PFSK-1 (cell line): ENCODE data around the gene MOCOS.

Experiments used
- POLR2AphosphoS5 ChIP-seq: IDR thresholded peaks from 2 replicates; pipeline ENCODE4 v1.6.1; 2012; ENCODE audit warnings: low read depth, mild to moderate bottlenecking, control low read depth, low read length, moderate library complexity
- SIN3A ChIP-seq: IDR thresholded peaks from 2 replicates; pipeline ENCODE4 v1.6.1; 2012; ENCODE audit warnings: mild to moderate bottlenecking, low read length, moderate library complexity, borderline replicate concordance; ENCODE audit not compliant: insufficient read depth
- TAF1 ChIP-seq: IDR thresholded peaks from 2 replicates; pipeline ENCODE4 v1.6.1; 2012; ENCODE audit warnings: low read length, control low read depth, borderline replicate concordance; ENCODE audit not compliant: insufficient read depth
- TF ChIP-seq, protein P1 (sequence below), 2 experiments: IDR thresholded peaks; 2 replicates each; pipeline versions ENCODE4 v1.6.1 to v1.8.0; 2011 to 2012; ENCODE audit warnings: low read depth in 2 of 2, low read length in 2 of 2, control low read depth in 1 of 2, inconsistent platforms in 1 of 2, mild to moderate bottlenecking in 1 of 2, moderate library complexity in 1 of 2; ENCODE audit not compliant: insufficient read depth in 1 of 2

DNA sequence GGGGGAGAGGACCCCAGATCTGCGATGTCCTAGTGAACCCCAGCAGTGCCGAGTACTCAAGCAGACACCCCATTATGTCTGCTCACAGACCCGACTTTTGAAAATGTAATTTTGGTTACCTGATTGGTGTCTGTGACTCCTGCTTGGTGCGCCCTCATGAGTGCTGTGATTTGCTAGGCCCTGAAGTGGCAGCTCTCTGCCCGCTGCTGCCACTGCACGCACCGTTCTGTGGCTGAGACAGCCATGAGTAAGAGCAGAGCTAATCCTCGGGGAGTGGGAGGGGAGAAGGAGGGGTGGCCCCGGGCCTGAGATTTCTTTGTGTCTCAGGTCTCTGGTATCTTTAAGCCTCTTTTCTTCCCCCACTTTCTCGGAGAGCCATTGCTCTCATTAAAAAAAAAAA is 128.4 kb downstream of the MOCOS start:
- TF ChIP-seq, protein P1, sequence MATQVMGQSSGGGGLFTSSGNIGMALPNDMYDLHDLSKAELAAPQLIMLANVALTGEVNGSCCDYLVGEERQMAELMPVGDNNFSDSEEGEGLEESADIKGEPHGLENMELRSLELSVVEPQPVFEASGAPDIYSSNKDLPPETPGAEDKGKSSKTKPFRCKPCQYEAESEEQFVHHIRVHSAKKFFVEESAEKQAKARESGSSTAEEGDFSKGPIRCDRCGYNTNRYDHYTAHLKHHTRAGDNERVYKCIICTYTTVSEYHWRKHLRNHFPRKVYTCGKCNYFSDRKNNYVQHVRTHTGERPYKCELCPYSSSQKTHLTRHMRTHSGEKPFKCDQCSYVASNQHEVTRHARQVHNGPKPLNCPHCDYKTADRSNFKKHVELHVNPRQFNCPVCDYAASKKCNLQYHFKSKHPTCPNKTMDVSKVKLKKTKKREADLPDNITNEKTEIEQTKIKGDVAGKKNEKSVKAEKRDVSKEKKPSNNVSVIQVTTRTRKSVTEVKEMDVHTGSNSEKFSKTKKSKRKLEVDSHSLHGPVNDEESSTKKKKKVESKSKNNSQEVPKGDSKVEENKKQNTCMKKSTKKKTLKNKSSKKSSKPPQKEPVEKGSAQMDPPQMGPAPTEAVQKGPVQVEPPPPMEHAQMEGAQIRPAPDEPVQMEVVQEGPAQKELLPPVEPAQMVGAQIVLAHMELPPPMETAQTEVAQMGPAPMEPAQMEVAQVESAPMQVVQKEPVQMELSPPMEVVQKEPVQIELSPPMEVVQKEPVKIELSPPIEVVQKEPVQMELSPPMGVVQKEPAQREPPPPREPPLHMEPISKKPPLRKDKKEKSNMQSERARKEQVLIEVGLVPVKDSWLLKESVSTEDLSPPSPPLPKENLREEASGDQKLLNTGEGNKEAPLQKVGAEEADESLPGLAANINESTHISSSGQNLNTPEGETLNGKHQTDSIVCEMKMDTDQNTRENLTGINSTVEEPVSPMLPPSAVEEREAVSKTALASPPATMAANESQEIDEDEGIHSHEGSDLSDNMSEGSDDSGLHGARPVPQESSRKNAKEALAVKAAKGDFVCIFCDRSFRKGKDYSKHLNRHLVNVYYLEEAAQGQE (IDR thresholded peaks at IDR 0.05; ENCODE audit: insufficient read depth in 1 of 2, low read depth in 2 of 2, low read length in 2 of 2), result no peak
- TF ChIP-seq POLR2AphosphoS5 (no peak), TAF1 (no peak), SIN3A (no peak)
